ENCODE results near the gene MTIF3.

Gene MTIF3

GRCh38 chr13:27472441-27472840 is 22.1 kb upstream of the MTIF3 start:
- H3K27me3 Mint-ChIP-seq = no peaks in the 10 kb centered on the region
- no peaks in the 10 kb centered on the region for H3K36me3 Mint-ChIP-seq
- H3K27ac Mint-ChIP-seq = no peak overlapping the region
- no peak overlapping the region for H3K4me3 Mint-ChIP-seq
- H3K9me3 Mint-ChIP-seq (ENCODE audit: low read depth) = no peaks in the 10 kb centered on the region
- peaks cover 18% of the 10 kb centered on the region for H3K4me1 Mint-ChIP-seq (ENCODE audit: low read depth)

GRCh38 chr13:27470075-27470820 is 19.9 kb upstream of the MTIF3 start:
- no peaks in the 10 kb centered on the region for H3K27me3 Mint-ChIP-seq
- no peak overlapping the region for H3K27ac Mint-ChIP-seq
- H3K36me3 Mint-ChIP-seq = no peaks in the 10 kb centered on the region
- no peak overlapping the region for H3K4me3 Mint-ChIP-seq
- peaks cover 15% of the 10 kb centered on the region for H3K4me1 Mint-ChIP-seq (ENCODE audit: low read depth)
- no peaks in the 10 kb centered on the region for H3K9me3 Mint-ChIP-seq (ENCODE audit: low read depth)

GRCh38 chr13:27466513-27466912 is 16.1 kb upstream of the MTIF3 start:
- H3K27me3 Mint-ChIP-seq = no peaks in the 10 kb centered on the region
- no peaks in the 10 kb centered on the region for H3K9me3 Mint-ChIP-seq (ENCODE audit: low read depth)
- no peak overlapping the region for H3K27ac Mint-ChIP-seq
- no peak overlapping the region for H3K4me3 Mint-ChIP-seq
- peaks cover 4% of the 10 kb centered on the region for H3K4me1 Mint-ChIP-seq (ENCODE audit: low read depth)
- no peaks in the 10 kb centered on the region for H3K36me3 Mint-ChIP-seq

- Mint-ChIP-seq H3K4me1 (ENCODE audit: low read depth) (peaks cover 4% of the 10 kb centered on the region), H3K27ac (no peak overlapping the region), H3K4me3 (no peak overlapping the region), H3K9me3 (ENCODE audit: low read depth) (no peaks in the 10 kb centered on the region), H3K27me3 (no peaks in the 10 kb centered on the region), H3K36me3 (no peaks in the 10 kb centered on the region)
Observed at GRCh38 chr13:27465611-27466010, 15.2 kb upstream of the MTIF3 start.

- Mint-ChIP-seq H3K4me3 (no peak overlapping the region), H3K9me3 (ENCODE audit: low read depth) (no peaks in the 10 kb centered on the region), H3K36me3 (no peaks in the 10 kb centered on the region), H3K4me1 (ENCODE audit: low read depth) (peaks cover 4% of the 10 kb centered on the region), H3K27ac (no peak overlapping the region), H3K27me3 (no peaks in the 10 kb centered on the region)
Observed at GRCh38 chr13:27463500-27463899, 13.1 kb upstream of the MTIF3 start.

GRCh38 chr13:27461940-27462584 is 11.7 kb upstream of the MTIF3 start:
- Mint-ChIP-seq H3K9me3 (ENCODE audit: low read depth) (no peaks in the 10 kb centered on the region), H3K27me3 (no peaks in the 10 kb centered on the region), H3K4me3 (no peak overlapping the region), H3K36me3 (no peaks in the 10 kb centered on the region), H3K4me1 (ENCODE audit: low read depth) (peaks cover 3% of the 10 kb centered on the region), H3K27ac (no peak overlapping the region)

GRCh38 chr13:27455331-27455855 is 5.0 kb upstream of the MTIF3 start:
- Mint-ChIP-seq H3K4me3 (peak overlapping the region; percentile 89), H3K27ac (peak overlapping the region; percentile 98), H3K9me3 (ENCODE audit: low read depth) (no peaks in the 10 kb centered on the region), H3K36me3 (no peaks in the 10 kb centered on the region), H3K4me1 (ENCODE audit: low read depth) (peaks cover 24% of the 10 kb centered on the region), H3K27me3 (no peaks in the 10 kb centered on the region)

GRCh38 chr13:27450921-27451471 is 632 bp upstream of the MTIF3 start:
- Mint-ChIP-seq H3K27ac (peak overlapping the region; percentile 96), H3K4me3 (peak overlapping the region; percentile 93), H3K9me3 (ENCODE audit: low read depth) (no peaks in the 10 kb centered on the region), H3K27me3 (no peaks in the 10 kb centered on the region), H3K36me3 (no peaks in the 10 kb centered on the region), H3K4me1 (ENCODE audit: low read depth) (peaks cover 55% of the 10 kb centered on the region)

- Mint-ChIP-seq H3K36me3 (peaks cover 3% of the 10 kb centered on the region), H3K4me3 (peak overlapping the region; percentile 93), H3K27me3 (no peaks in the 10 kb centered on the region), H3K9me3 (ENCODE audit: low read depth) (no peaks in the 10 kb centered on the region), H3K27ac (peak overlapping the region; percentile 96), H3K4me1 (ENCODE audit: low read depth) (peaks cover 54% of the 10 kb centered on the region)
Observed at GRCh38 chr13:27449081-27449603, 1.2 kb downstream of the MTIF3 start.

- Mint-ChIP-seq H3K9me3 (ENCODE audit: low read depth) (no peaks in the 10 kb centered on the region), H3K27ac (peak overlapping the region; percentile 84), H3K4me3 (peak overlapping the region; percentile 27), H3K4me1 (ENCODE audit: low read depth) (peaks cover 54% of the 10 kb centered on the region), H3K36me3 (peaks cover 3% of the 10 kb centered on the region), H3K27me3 (no peaks in the 10 kb centered on the region)
Observed at GRCh38 chr13:27448308-27448707, 2.1 kb downstream of the MTIF3 start.

GRCh38 chr13:27446986-27447583 is 3.3 kb downstream of the MTIF3 start:
- no peaks in the 10 kb centered on the region for H3K27me3 Mint-ChIP-seq
- H3K4me1 Mint-ChIP-seq (ENCODE audit: low read depth) = peaks cover 65% of the 10 kb centered on the region
- H3K9me3 Mint-ChIP-seq (ENCODE audit: low read depth) = no peaks in the 10 kb centered on the region
- peak overlapping the region; percentile 98 for H3K27ac Mint-ChIP-seq
- H3K4me3 Mint-ChIP-seq = peak overlapping the region; percentile 70
- H3K36me3 Mint-ChIP-seq = peaks cover 3% of the 10 kb centered on the region

GRCh38 chr13:27442797-27443196 is 7.6 kb downstream of the MTIF3 start:
- Mint-ChIP-seq H3K27me3 (no peaks in the 10 kb centered on the region), H3K27ac (peak overlapping the region; percentile 82), H3K4me1 (ENCODE audit: low read depth) (peaks cover 66% of the 10 kb centered on the region), H3K36me3 (peaks cover 12% of the 10 kb centered on the region), H3K9me3 (ENCODE audit: low read depth) (no peaks in the 10 kb centered on the region), H3K4me3 (peak overlapping the region; percentile 74)

- Mint-ChIP-seq H3K27me3 (no peaks in the 10 kb centered on the region), H3K4me1 (ENCODE audit: low read depth) (peaks cover 65% of the 10 kb centered on the region), H3K27ac (peak overlapping the region; percentile 82), H3K9me3 (ENCODE audit: low read depth) (no peaks in the 10 kb centered on the region), H3K4me3 (peak overlapping the region; percentile 74), H3K36me3 (peaks cover 13% of the 10 kb centered on the region)
Observed at GRCh38 chr13:27442071-27442647, 8.2 kb downstream of the MTIF3 start.

- Mint-ChIP-seq H3K27me3 (no peaks in the 10 kb centered on the region), H3K4me1 (ENCODE audit: low read depth) (peaks cover 52% of the 10 kb centered on the region), H3K27ac (peak overlapping the region; percentile 30), H3K36me3 (peaks cover 18% of the 10 kb centered on the region), H3K9me3 (ENCODE audit: low read depth) (no peaks in the 10 kb centered on the region), H3K4me3 (peak overlapping the region; percentile 51)
Observed at GRCh38 chr13:27440408-27440807, 10.0 kb downstream of the MTIF3 start.

Measured in activated naive CD8-positive, alpha-beta T cell (primary cell).